Bronchial epithelial cell (primary cell): ENCODE results near the gene NEURL3. TPM values are rescaled to one million over a fixed set of nuclear protein-coding genes. Genes with fewer than 3 reads are reported as not detected.

Experiments used
- DNase-seq: peaks from one replicate; pipeline ENCODE4 v3.0.0-alpha.2; 2010; ENCODE audit warnings: low read depth
- FAIRE-seq: peaks from 2 replicates; lab custom pipeline; 2011; peaks lifted over from hg19 to GRCh38; lab: Jason Lieb, UNC
- H3K27me3 ChIP-seq: 2 replicates; pipeline ENCODE4 v1.5.1; 2011; ENCODE audit warnings: low read length; ENCODE audit not compliant: control insufficient read depth, insufficient read depth
- H3K36me3 ChIP-seq: 2 replicates; pipeline ENCODE4 v1.5.1; 2011; ENCODE audit warnings: low read length; ENCODE audit not compliant: control insufficient read depth, insufficient read depth
- H3K4me3 ChIP-seq: 2 replicates; pipeline ENCODE4 v1.5.1; 2011; ENCODE audit warnings: mild to moderate bottlenecking, low read depth, low read length, control low read depth
- total RNA-seq: library from RNA; depleted of rRNA; stranded (reverse); fragments of >200 nt; gene quantifications from 2 replicates; pipeline ENCODE4 v1.2.1, GENCODE V29; 2014
- TF ChIP-seq, protein P1 (sequence below): IDR thresholded peaks from 2 replicates; pipeline ENCODE4 v1.5.1; 2011; ENCODE audit warnings: mild to moderate bottlenecking, moderate library complexity, low read length, control low read depth, inconsistent platforms; ENCODE audit not compliant: insufficient read depth, severe bottlenecking

NEURL3 gene
- total RNA-seq, 1 donor from 2014 or later, result not detected

DNA sequence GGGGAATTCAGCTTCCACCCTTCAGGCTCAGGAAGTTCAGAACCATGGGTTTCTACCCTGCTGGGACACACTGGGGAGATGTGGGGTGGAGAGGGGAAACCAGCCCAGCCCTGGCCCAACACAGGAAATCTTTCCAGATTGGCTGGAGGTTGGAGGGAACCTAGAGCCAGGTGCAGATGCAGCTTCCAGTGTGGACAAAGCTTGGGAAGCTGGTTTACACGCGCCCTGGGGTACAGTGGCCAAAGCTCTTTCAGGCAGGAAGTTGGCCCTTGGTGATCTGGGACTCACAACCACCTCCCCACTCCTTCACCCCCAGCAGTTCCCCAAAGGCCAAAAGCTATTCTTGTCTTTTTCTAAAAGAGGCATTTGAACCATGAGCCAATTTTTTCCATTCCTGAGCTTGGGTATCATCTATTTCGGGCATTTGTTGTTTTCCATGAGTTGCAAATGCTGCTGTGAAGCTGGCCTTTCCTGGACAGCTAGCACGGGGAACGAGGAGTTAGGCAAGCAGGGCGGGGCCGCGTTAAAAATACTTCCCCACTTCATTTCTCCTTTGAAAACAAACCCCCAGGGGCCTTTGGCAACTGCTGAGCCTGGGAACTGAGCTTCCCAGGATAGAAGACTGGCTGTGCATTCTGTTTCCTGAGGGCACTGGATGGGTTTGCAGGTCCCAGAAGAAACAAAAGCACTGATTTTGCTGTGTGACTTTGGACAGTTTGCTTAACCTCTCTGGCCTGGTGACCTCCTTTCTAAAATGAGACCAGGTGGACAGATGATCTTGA is 28.3 kb upstream of the NEURL3 start:
- no peak overlapping the region for H3K4me3 ChIP-seq
- FAIRE-seq (no peak), DNase-seq (peak; percentile 49)

DNA sequence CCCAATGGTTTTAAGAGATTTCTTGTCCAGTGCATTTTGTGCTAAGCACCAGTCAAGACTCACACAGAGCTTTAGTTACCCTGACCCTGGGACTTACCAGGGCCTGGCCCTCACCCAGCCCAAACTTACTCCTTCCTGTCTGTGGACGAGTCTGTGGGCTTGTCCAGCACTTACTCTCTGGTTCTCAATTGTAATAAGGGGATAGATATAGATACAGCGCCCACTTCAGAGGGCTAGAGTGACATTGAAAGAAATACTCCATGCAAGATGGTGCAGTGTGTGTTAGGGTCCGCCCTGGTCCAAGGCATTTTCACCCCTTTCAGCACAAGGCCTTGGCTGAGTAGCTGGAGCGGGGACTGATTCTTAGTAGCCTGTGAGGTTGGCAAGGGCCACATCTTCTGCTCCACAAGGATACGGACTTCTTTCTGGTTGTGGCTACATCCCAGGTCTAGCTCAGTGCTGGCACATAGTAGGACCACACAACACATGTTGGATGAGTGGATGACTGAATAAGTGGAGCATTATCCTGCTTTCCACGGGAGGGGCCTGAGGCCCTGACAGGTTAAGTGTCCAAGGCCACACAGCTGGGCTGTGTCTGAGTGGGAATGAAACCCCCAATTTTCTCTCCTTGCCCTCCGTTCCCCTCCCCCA is 27.6 kb upstream of the NEURL3 start:
- DNase-seq (no peak), FAIRE-seq (no peak)
- TF ChIP-seq, protein P1, sequence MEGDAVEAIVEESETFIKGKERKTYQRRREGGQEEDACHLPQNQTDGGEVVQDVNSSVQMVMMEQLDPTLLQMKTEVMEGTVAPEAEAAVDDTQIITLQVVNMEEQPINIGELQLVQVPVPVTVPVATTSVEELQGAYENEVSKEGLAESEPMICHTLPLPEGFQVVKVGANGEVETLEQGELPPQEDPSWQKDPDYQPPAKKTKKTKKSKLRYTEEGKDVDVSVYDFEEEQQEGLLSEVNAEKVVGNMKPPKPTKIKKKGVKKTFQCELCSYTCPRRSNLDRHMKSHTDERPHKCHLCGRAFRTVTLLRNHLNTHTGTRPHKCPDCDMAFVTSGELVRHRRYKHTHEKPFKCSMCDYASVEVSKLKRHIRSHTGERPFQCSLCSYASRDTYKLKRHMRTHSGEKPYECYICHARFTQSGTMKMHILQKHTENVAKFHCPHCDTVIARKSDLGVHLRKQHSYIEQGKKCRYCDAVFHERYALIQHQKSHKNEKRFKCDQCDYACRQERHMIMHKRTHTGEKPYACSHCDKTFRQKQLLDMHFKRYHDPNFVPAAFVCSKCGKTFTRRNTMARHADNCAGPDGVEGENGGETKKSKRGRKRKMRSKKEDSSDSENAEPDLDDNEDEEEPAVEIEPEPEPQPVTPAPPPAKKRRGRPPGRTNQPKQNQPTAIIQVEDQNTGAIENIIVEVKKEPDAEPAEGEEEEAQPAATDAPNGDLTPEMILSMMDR, result no peak
- H3K4me3 ChIP-seq, result no peak overlapping the region
- peaks cover 3% of the 10 kb centered on the region for H3K27me3 ChIP-seq
- no peaks in the 10 kb centered on the region for H3K36me3 ChIP-seq

More for the DNA sequence above, 28.3 kb upstream of the NEURL3 start:
- Histone ChIP-seq H3K27me3 (peaks cover 2% of the 10 kb centered on the region), H3K36me3 (no peaks in the 10 kb centered on the region)
- TF ChIP-seq, protein P1, result no peak

- Histone ChIP-seq H3K4me3 (peak overlapping the region; percentile 12), H3K36me3 (no peaks in the 10 kb centered on the region), H3K27me3 (peaks cover 3% of the 10 kb centered on the region)
- DNase-seq, result peak; percentile 98
- no peak for FAIRE-seq
- TF ChIP-seq, protein P1, result no peak
Measured at GRCh38 chr2:96531872-96532505, 26.8 kb upstream of the NEURL3 start.

DNA sequence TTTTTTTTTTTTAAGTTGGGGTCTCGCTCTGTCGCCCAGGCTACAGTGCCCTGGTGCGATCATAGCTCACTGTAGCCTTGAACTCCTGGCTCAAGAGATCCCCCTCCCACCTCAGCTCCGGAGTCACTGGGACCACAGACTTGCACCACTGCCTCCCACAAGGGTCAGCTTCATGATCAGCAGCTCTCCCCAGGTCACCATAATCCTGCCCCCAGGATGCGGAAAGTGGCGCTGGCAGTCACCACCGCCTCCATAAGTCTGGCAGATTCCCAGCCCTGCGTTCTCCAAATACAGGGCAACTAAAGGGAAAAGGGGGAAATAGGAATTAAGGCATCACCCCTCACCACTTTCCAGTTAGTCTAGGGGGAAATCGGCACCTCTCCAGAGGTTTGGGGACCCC is 26.2 kb upstream of the NEURL3 start:
- TF ChIP-seq, protein P1, result no peak
- H3K27me3 ChIP-seq, result peaks cover 3% of the 10 kb centered on the region
- no peaks in the 10 kb centered on the region for H3K36me3 ChIP-seq
- H3K4me3 ChIP-seq, result no peak overlapping the region
- DNase-seq, result no peak
- FAIRE-seq, result no peak

GRCh38 chr2:96530474-96531357 is 25.6 kb upstream of the NEURL3 start:
- TF ChIP-seq, protein P1, result no peak
- no peak for FAIRE-seq
- no peak overlapping the region for H3K4me3 ChIP-seq
- H3K27me3 ChIP-seq, result peaks cover 7% of the 10 kb centered on the region
- no peak for DNase-seq
- H3K36me3 ChIP-seq, result no peaks in the 10 kb centered on the region
